Osteoblast (primary cell): ENCODE data around the gene KCNN3. TPM values are rescaled to one million over a fixed set of nuclear protein-coding genes. Genes with fewer than 3 reads are reported as not detected.

Experiments
- DNase-seq: peaks from one replicate; pipeline ENCODE4 v3.0.0; 2011; ENCODE audit warnings: low spot score, mixed read lengths; ENCODE audit not compliant: insufficient read length; ENCODE audit errors: missing footprints
- H2AFZ ChIP-seq: 2 replicates; pipeline ENCODE4 v1.6.0; 2011; ENCODE audit warnings: mild to moderate bottlenecking, low read length
- H3K27ac ChIP-seq: 2 replicates; pipeline ENCODE4 v1.5.1; 2011; ENCODE audit warnings: mild to moderate bottlenecking, low read depth, low read length, moderate library complexity
- H3K27me3 ChIP-seq: 2 replicates; pipeline ENCODE4 v1.6.0; 2012; ENCODE audit warnings: mild to moderate bottlenecking, control low read depth, inconsistent platforms, low read length, moderate library complexity; ENCODE audit not compliant: insufficient read depth
- H3K36me3 ChIP-seq: 2 replicates; pipeline ENCODE4 v1.5.1; 2011; ENCODE audit warnings: mild to moderate bottlenecking, low read length, control low read depth, moderate library complexity; ENCODE audit not compliant: insufficient read depth
- H3K4me1 ChIP-seq: 2 replicates; pipeline ENCODE4 v1.5.1; 2011; ENCODE audit warnings: mild to moderate bottlenecking, low read length, control low read depth, moderate library complexity; ENCODE audit not compliant: insufficient read depth
- H3K4me2 ChIP-seq: 2 replicates; pipeline ENCODE4 v1.6.0; 2011; ENCODE audit warnings: mild to moderate bottlenecking, low read length; ENCODE audit not compliant: insufficient read depth
- H3K4me3 ChIP-seq: fragments of 200-600 bp; sonication (generic); 3 replicates; pipeline ENCODE4 v1.5.1; 2012; ENCODE audit warnings: mild to moderate bottlenecking, low read length, inconsistent platforms; ENCODE audit not compliant: insufficient read depth
- H3K79me2 ChIP-seq: 2 replicates; pipeline ENCODE4 v1.6.0; 2012; ENCODE audit warnings: mild to moderate bottlenecking, low read length, control low read depth, inconsistent platforms; ENCODE audit not compliant: insufficient read depth
- H3K9me3 ChIP-seq: 2 replicates; pipeline ENCODE4 v1.5.1; 2011; ENCODE audit warnings: low read depth, low read length, control low read depth
- H4K20me1 ChIP-seq: 2 replicates; pipeline ENCODE4 v1.6.0; 2012; ENCODE audit warnings: mild to moderate bottlenecking, low read length, control low read depth; ENCODE audit not compliant: insufficient read depth
- CTCF ChIP-seq: IDR thresholded peaks from 2 replicates; pipeline ENCODE4 v1.5.1; 2011; ENCODE audit warnings: mild to moderate bottlenecking, low read depth, low read length, moderate library complexity; ENCODE audit errors: extremely low read depth
- total RNA-seq: library from RNA; depleted of rRNA; stranded (reverse); fragments of >200 nt; gene quantifications from 2 replicates; pipeline ENCODE4 v1.2.3, GENCODE V29; 2012

KCNN3 gene
- total RNA-seq, 1 donor, result under 0.01 TPM

GRCh38 chr1:154791292-154792166 is 78.6 kb downstream of the KCNN3 start:
- Histone ChIP-seq H3K4me3 (no peak overlapping the region), H3K27me3 (peaks cover 63% of the 10 kb centered on the region), H3K9me3 (no peaks in the 10 kb centered on the region), H3K4me2 (no peak overlapping the region), H3K4me1 (no peaks in the 10 kb centered on the region), H4K20me1 (no peaks in the 10 kb centered on the region), H2AFZ (no peak overlapping the region), H3K36me3 (no peaks in the 10 kb centered on the region), H3K79me2 (no peaks in the 10 kb centered on the region), H3K27ac (no peak overlapping the region)
- TF ChIP-seq CTCF, result no peak
- peak; percentile 87 for DNase-seq

GRCh38 chr1:154788886-154789285 is 81.2 kb downstream of the KCNN3 start:
- no peaks in the 10 kb centered on the region for H3K79me2 ChIP-seq
- H3K4me3 ChIP-seq, result no peak overlapping the region
- H3K9me3 ChIP-seq, result no peaks in the 10 kb centered on the region
- no peaks in the 10 kb centered on the region for H3K36me3 ChIP-seq
- H3K4me1 ChIP-seq, result no peaks in the 10 kb centered on the region
- no peak overlapping the region for H3K27ac ChIP-seq
- no peaks in the 10 kb centered on the region for H4K20me1 ChIP-seq
- no peak overlapping the region for H2AFZ ChIP-seq
- no peak overlapping the region for H3K4me2 ChIP-seq
- TF ChIP-seq CTCF, result no peak
- peaks cover 58% of the 10 kb centered on the region for H3K27me3 ChIP-seq
- DNase-seq, result no peak

GRCh38 chr1:154788110-154788870 is 81.8 kb downstream of the KCNN3 start:
- no peak for DNase-seq
- Histone ChIP-seq H3K4me2 (no peak overlapping the region), H3K79me2 (no peaks in the 10 kb centered on the region), H3K4me3 (no peak overlapping the region), H3K36me3 (no peaks in the 10 kb centered on the region), H3K27ac (no peak overlapping the region), H3K27me3 (peaks cover 52% of the 10 kb centered on the region), H3K9me3 (no peaks in the 10 kb centered on the region), H3K4me1 (no peaks in the 10 kb centered on the region), H4K20me1 (no peaks in the 10 kb centered on the region), H2AFZ (no peak overlapping the region)
- no peak for TF ChIP-seq CTCF
